ENCODE results near the gene MST1R. TPM values are rescaled to one million over a fixed set of nuclear protein-coding genes. Genes with fewer than 3 reads are reported as not detected.

The MST1R gene
- polyA plus RNA-seq, 1 experiment, result 0.64 TPM

- no peak overlapping the region for H3K4me3 ChIP-seq (ENCODE audit: low read depth, low read length)
- POLR2A ChIA-PET, result no interaction called here
- H3K36me3 ChIP-seq (ENCODE audit: control insufficient read depth, insufficient read depth, low read length), result no peaks in the 10 kb centered on the region
- peaks cover 30% of the 10 kb centered on the region for H3K27me3 ChIP-seq (ENCODE audit: control insufficient read depth, insufficient read depth, low read length)
- CTCF ChIA-PET, result interaction anchor here (1.7 kb wide), 1 partner anchor 8 kb away, joined by 3 read pairs; no protein-coding TSS in a partner anchor
- no peak for DNase-seq (ENCODE audit: low read depth)
- TF ChIP-seq, protein P1, sequence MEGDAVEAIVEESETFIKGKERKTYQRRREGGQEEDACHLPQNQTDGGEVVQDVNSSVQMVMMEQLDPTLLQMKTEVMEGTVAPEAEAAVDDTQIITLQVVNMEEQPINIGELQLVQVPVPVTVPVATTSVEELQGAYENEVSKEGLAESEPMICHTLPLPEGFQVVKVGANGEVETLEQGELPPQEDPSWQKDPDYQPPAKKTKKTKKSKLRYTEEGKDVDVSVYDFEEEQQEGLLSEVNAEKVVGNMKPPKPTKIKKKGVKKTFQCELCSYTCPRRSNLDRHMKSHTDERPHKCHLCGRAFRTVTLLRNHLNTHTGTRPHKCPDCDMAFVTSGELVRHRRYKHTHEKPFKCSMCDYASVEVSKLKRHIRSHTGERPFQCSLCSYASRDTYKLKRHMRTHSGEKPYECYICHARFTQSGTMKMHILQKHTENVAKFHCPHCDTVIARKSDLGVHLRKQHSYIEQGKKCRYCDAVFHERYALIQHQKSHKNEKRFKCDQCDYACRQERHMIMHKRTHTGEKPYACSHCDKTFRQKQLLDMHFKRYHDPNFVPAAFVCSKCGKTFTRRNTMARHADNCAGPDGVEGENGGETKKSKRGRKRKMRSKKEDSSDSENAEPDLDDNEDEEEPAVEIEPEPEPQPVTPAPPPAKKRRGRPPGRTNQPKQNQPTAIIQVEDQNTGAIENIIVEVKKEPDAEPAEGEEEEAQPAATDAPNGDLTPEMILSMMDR (IDR thresholded peaks at IDR 0.05; ENCODE audit: insufficient read depth, low read depth, low read length), result no peak
Measured at GRCh38 chr3:49871531-49872153, 32.0 kb downstream of the MST1R start.

GRCh38 chr3:49869525-49870126 lies 34.0 kb downstream of the MST1R start, which contains the start of gene CAMKV:
CAMKV (minus strand) TSS chr3:49869906; CDS start chr3:49862388, 7,518 bp downstream.
- H3K27me3 ChIP-seq (ENCODE audit: control insufficient read depth, insufficient read depth, low read length), result peaks cover 39% of the 10 kb centered on the region
- DNase-seq (ENCODE audit: low read depth), result no peak
- CTCF ChIA-PET, result interaction anchor here (1.2 kb wide), 1 partner anchor 29 kb away, joined by 5 read pairs; no protein-coding TSS in a partner anchor
- TF ChIP-seq, protein P1 (IDR thresholded peaks at IDR 0.05; ENCODE audit: insufficient read depth, low read depth, low read length), result no peak
- no peaks in the 10 kb centered on the region for H3K36me3 ChIP-seq (ENCODE audit: control insufficient read depth, insufficient read depth, low read length)
- POLR2A ChIA-PET, result no interaction called here
- peak within 1 kb of the TSS; percentile 3; the same call in 1 of the 2 replicates for H3K4me3 ChIP-seq (ENCODE audit: low read depth, low read length)

- Histone ChIP-seq H3K27me3 (ENCODE audit: control insufficient read depth, insufficient read depth, low read length) (peaks cover 38% of the 10 kb centered on the region), H3K4me3 (ENCODE audit: low read depth, low read length) (no peak overlapping the region), H3K36me3 (ENCODE audit: control insufficient read depth, insufficient read depth, low read length) (no peaks in the 10 kb centered on the region)
- ChIA-PET POLR2A (no interaction called here), CTCF (no interaction called here)
- TF ChIP-seq, protein P1 (IDR thresholded peaks at IDR 0.05; ENCODE audit: insufficient read depth, low read depth, low read length), result no peak
- no peak for DNase-seq (ENCODE audit: low read depth)
Measured at GRCh38 chr3:49868862-49869466, 34.7 kb downstream of the MST1R start.

DNA sequence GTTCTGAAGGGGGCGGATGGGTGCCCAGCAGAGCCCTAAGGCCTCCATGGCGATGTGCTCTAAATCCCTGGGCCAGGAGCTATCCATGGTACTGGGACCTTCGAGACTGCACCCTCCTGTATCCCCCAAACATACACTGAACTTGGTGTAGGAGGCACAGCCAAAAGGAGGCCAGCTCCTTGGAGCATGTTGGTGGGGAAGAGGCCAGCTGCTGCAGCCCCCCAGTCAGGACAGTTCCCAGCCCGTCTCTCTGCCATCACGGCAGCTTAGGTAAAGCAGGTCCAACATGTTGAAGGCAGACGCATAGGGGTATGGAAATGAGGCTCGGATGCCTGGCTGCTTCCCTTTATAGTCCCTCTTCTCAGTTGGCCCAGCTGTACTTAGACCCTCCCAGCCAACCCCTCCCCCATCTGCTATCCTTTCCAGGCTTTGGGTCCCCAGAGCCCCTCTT lies 35.8 kb downstream of the MST1R start:
- ChIA-PET POLR2A (no interaction called here), CTCF (interaction anchor here (1.0 to 1.5 kb wide), 2 partner anchors 13 to 65 kb away, joined by 4 to 7 read pairs; partner anchors contain the start of gene INKA1)
- no peak overlapping the region for H3K4me3 ChIP-seq (ENCODE audit: low read depth, low read length)
- H3K36me3 ChIP-seq (ENCODE audit: control insufficient read depth, insufficient read depth, low read length), result no peaks in the 10 kb centered on the region
- TF ChIP-seq, protein P1 (IDR thresholded peaks at IDR 0.05; ENCODE audit: insufficient read depth, low read depth, low read length), result no peak
- peaks cover 44% of the 10 kb centered on the region for H3K27me3 ChIP-seq (ENCODE audit: control insufficient read depth, insufficient read depth, low read length)
- DNase-seq (ENCODE audit: low read depth), result no peak

GRCh38 chr3:49867400-49867799 lies 36.3 kb downstream of the MST1R start:
- H3K36me3 ChIP-seq (ENCODE audit: control insufficient read depth, insufficient read depth, low read length), result no peaks in the 10 kb centered on the region

More at GRCh38 chr3:49867400-49867799, 36.3 kb downstream of the MST1R start:
- CTCF ChIA-PET, result interaction anchor here (0.6 to 1.5 kb wide), 3 partner anchors 13 to 799 kb away, joined by 3 to 7 read pairs (median 4); partner anchors contain the start of gene INKA1
- TF ChIP-seq, protein P1 (IDR thresholded peaks at IDR 0.05; ENCODE audit: insufficient read depth, low read depth, low read length), result no peak
- no peak overlapping the region for H3K4me3 ChIP-seq (ENCODE audit: low read depth, low read length)
- H3K27me3 ChIP-seq (ENCODE audit: control insufficient read depth, insufficient read depth, low read length), result peaks cover 44% of the 10 kb centered on the region
- DNase-seq (ENCODE audit: low read depth), result no peak
- POLR2A ChIA-PET, result no interaction called here

Data from BJ (cell line).